GM21786 (cell line): Measurements from ENCODE around the gene NOS3.

Experiments used
- ATAC-seq: cut with Tn5 transposase; IDR thresholded peaks from one replicate; pipeline ENCODE4 v1.9.1; 2021; ENCODE audit not compliant: unreplicated experiment

The NOS3 gene

DNA sequence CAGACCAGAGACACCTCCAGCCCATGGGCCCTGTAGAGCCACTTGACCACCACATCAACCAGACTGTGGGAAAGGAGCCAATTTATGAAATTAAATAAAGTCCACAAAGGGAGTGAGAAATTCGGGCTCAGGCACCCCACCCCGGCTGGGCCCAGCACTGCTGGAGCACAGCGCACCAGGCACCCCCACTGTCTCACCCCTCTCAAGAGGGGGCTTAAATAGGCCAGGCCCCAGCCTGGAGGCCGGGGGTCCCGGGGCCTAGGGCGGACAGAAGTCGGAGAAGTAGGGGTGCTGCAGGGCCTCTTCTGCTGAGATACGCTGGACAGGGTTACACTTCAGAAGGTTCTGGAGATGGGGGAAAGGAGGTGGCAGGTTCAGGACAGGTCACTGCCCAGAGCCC, 62.9 kb downstream of the NOS3 start:
- no peak for ATAC-seq

DNA sequence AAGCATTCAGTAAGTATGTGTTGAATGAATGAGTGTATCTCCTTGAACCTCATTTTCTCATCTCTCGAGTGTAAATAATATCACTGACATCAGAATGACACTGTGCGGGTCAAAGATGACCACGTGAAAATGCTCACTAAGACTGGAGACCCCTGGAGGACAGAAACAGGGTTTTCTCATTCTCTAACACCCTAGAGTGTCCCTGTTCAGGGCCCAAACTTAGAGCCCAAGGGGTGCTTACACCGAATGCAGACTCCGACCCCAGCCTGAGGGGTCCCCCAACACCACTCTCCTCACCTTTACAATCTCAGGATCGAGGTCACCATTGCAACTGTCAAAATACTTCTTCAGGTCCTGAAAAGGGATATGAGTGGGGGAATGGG, 65.5 kb downstream of the NOS3 start:
- ATAC-seq = no peak

DNA sequence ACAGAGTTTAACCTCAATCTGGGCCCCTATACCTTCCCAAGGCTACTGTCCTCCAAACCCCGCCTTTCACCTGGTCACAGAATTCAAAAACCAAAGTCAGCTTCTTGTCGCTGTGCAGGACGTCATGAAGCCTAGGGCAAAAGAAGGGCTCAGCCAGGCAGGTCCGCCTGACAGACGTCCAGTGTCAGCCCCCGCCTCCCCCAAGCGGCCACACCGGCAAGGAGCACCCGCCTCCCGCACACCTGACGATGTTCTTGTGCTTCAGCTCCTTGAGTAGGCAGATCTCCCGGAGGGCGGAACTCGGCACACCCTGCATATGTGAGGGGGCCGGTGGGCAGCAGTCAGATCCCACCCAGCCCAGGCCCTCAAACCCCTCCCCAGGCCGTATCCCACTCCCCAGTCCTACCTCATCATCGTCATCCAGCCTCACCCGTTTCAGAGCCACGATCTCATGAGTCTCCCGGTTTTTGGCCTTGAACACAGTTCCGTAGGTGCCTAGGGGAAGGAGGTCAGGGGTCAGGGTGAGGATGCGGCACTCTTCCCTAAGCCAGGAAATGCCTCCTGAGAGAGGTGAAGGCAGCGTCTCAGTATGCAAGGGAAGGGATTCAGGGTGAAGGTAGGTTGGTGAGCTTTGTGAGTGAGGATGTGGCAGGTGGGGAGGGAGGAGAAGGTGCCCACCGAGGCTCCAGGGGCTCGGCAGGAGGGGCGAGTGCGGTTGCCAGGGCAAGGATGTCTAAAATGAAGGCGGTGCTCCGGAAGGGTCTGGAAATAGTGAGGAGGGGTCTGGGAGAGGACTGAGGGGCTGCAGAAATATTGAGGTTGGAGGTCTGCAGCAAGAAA, 66.1 kb downstream of the NOS3 start:
- ATAC-seq = no peak

DNA sequence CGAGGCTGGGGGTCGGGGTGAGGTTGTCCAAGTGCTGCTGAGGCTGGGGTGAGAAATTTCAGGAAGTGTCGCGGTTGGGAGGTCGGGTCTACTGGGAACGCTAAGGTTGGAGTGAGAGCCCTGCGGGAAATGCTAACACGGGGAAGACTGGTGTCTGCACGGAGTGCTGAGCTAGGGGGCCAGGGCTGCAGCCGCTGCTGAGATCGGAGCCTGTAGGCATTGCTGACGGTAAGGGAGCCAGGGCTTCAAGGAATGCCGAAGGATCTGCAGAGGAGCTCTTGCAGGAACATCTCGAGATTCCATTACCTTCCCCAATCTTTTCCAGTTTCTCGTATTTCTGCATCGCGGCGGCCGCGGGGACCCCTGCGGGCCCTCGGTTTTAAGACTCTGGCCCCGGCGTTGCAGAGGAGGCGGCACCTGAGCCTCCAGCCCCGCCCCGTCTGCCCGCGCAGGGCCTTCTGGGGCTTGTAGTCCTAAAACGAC, 66.7 kb downstream of the NOS3 start, which contains the start of gene CDK5:
Gene CDK5, minus strand, starts transcription at position 392 of the 483 bp plus-strand sequence. Its CDS starts 49 bp downstream, at position 343.
- peak; percentile 9 for ATAC-seq

DNA sequence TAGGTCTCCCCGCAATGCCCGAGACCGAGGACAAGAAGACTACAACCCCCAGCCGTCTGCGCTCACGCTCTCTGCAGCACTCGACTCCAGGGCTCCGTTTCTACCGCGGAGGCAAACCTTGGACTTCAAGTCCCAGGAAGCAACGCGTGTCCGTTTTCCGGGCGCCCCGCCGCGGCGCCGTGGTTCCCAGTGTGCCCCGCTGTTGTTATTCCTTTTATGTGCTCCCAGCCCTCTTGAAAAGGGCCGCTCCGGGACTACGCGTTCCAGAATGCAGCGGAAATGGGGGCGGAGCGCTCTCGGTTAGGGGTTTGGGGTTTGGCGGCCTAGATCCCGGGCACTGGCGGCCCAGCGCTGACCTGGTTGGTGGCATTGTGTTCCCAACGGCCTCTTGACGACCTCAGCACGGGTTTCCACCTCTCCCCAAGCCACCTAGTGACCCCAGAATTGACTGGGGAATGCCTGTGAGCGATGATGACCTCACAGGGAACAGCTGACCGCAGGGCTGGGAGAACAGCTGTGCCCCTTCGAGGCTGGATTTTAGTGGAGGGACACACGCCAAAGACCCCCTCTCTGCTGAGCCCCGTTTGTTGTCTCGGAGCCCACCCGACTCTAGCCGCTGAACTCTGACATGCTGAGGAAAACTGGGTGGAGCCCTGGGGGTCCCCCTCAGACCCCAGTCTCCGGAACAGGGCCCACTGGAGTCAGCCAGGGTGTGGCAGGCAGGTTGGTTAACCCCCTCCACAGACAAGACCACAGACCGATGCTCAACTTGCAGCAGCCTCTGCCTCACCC, 67.4 kb downstream of the NOS3 start:
- peak; percentile 90 for ATAC-seq

DNA sequence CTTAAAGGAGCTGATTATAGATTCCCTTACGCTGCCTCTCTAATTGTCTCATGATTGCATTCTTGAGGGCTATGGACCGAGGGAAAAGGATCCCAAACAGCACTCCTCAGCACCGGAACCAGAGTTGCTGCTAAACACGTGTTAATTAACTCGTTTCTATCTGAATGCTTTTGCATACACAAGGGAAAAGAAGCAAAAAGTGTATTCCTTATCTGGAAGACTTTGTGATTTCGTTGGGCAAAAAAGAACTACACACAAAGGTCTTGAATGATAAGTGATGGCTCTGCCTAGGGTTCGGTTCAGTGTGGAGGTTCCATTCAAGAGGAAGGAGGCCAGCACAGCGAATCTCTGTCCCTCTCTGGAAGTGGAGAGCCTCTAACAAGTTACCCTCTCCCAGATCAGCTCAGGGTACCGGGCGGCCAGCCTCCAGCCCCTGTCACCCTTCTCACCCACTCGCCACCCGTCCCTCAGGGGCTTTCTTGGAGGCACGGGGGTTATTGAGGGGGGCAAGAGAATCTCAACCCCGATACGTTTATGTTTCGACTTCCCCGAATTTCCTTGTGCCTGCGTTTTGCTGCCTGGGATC, 68.1 kb downstream of the NOS3 start:
- ATAC-seq = no peak

DNA sequence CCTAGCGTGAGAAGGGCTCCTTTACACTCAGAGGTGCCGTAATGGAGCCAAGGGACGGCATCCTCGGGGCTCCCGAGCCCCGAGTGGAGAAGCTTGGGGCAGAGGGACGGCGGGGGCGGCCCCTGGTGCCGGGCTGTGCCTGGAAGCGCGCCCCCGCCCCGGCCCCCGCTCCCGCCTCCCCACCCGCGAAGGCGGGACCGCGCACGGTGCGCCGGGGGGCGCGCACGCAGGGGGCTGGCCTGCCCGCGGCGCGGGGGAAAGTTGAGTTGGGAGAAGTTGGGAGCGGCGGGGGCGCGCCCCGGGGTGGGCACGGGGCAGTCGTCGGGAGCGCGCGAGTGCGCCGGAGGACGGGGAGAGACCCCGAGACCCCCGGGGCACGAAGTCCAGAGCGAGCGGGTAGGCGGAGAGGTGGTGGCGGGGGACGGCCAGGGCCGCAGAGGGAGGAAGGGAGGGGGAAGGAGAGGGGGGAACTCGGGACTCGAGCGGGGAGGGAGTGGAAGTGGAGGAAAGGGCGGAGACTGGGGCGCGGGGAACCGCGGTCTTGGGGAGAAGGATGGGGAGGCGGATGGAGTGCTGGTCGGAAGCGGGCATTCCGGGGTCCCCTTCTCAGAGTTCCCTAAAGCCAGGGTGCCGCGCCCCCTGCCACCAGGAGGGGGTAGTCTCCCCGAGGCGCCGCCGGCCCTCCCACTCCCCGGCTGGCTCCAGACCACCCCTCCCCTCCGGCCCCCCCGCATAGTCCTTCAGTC, 68.7 kb downstream of the NOS3 start, which contains the start of gene SLC4A2:
Gene SLC4A2, plus strand, starts transcription at position 223 of the 746 bp plus-strand sequence. CDS start 2,399 bp downstream, outside the sequence.
- peak; percentile 19 for ATAC-seq

DNA sequence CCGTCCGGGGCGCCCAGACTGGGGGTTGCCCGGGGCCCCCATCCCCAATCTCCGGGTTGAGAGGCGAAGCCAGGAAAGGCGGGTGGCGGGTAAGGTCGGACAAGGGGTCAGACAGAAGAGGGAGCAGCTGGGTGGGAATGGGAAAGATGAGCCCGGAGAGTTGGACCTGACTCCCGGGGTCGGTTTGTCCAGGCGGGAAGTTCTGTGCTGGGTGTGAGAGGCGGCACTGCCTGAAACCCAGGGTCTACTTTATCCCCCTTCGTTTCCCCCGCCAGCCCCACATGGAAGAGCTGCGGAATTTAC, 69.2 kb downstream of the NOS3 start:
- no peak for ATAC-seq

DNA sequence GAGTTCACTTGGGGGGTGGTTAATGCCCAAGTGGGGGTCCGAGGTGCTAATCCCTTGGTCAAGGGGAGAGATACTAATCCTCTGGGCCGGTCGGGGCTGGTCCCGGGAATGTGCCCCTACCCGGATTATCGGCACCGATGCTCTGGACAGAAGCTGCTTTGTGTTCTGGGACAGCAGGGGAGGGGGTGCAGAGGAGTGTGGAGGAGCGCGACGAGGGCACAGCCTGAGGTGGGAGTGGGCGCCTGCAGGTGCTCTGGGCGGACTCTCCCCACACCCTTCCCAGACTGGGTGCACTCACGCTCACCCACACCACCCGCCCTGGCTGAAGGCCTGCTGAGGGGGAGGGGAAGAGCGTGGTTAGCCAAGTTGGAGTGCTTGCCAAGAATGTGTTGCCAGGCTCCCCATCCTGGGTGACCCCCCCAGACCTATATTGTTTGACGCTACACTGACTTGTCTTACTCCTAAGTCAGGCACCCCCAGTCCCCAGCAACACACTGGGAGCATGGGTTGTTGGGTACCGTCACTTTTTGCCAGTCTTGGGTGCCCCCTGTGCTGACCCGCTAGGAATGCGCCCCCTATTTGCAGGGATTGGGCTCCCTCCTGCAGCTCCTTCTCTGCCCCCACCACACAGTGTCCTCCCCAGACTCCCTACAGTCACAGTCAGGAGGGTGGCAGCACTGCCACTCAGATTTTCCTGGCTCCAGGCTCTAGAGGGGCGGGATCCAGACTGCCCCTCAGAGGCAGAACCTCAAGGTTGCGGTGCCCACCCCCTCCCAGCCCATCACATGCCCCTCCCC, 69.8 kb downstream of the NOS3 start:
- ATAC-seq = no peak

DNA sequence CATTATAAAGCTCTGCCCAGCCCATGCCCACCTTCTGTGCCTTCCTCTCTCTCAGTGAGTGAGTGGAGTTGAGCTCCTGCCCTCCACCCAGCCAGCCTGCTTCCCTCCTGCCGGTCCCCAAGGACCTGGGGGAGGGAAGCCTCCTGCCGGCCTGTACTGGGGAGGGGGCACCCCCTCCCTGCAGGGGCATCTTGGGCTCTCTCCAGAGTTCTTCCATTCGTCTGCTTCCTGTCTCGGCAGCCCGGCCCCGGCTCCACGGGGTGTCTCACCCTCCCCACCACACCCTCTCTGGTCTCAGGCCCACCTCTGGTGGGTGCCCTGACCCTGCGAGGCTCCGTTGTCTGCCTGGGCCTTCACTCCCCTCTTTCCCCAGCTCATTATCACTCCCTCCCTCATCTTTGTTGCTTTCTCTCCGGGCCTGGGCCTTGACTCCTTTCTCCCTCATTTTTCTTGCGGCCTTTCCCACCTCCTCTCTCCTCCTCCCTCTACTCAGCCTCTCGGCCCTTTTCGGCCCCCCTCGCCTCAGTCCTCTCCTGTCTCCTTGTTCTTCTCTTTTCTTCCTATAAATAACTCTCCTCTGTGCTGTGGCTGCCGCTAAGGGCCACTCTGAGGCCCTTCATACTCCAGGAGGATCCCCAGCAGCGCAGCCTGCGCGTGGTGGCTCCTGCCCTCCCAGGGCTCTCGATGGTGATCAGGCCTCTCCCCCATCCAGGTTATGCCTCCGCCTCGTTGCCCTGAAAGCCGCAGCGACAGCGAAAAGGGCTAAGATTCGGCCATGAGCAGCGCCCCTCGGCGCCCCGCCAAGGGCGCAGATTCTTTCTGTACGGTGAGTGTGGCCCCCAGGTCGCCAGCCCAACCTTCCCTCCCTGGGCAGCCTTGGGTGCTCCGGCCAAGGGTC, 70.6 kb downstream of the NOS3 start:
- ATAC-seq = no peak

DNA sequence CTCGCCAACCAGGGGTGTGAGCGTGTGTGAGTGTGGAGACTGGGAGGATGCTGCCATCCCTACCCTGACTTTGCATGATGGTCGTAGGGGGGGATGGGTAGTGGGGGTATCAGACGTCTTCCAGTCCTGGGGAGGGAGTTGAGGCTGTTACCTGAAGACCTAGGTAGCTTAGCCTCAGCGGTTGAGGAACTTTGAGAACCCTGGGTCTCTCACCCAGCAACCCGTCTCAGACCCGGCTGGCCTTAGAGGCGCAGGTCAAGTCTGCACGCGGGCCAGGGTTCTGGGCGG, 71.2 kb downstream of the NOS3 start:
- ATAC-seq = no peak

DNA sequence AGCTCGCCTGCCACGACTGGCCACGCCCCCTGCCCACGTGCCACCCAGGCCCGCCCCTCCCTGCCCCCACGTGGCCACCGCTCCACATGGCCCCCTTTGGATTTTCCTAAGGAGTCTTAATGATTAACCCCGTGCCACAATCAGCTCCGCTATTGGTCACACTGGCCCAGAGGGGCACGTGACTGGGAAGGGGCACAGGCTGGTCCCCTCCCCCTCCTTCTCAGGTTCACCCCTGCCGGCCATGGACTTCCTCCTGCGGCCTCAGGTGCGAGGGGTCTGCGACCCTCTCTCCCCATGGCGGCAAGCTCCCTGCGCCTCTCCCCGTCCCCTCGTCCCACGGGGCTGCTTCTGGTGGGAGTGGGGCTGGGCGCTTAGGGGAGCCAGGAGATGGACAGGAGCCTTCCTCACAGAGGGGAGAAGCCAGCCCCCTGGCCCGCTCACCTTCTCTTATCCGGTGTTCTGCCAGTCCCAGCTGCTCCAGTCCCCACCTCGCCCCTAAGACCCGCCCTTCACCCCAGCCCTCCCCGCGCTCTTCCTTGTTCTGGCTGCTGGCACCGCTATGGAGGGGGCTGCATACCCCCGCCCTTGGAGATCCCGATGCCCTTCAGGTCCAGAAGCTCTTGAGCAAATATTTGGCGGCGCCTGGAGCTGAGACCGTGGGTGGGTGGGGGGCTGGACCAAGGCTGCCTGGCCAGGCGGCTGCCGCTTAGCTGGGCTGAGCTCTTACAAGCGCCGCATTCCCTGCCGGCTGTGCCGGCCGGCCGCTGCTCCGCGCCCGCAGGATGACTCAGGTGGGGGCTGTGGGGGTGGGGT, 71.8 kb downstream of the NOS3 start:
- no peak for ATAC-seq

DNA sequence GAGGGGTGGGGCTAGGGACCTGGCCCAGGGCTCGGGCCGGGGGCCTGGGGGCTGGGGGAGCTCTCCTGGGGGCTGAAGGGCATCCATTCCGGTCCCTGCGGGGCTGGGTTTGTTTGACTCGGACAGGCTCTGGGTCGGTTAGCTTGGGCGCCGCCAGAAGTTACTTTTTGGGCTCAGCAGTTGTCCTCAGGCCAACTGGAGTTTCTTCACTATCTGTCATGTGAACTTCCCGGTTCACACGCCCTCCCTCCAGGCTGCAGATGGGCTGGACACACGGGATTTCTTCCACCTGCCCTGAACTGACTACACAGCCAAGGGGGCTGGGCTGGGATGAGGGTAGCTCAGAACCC, 72.4 kb downstream of the NOS3 start:
- no peak for ATAC-seq
